ENCODE data around the gene CXXC4.

CXXC4 gene

DNA sequence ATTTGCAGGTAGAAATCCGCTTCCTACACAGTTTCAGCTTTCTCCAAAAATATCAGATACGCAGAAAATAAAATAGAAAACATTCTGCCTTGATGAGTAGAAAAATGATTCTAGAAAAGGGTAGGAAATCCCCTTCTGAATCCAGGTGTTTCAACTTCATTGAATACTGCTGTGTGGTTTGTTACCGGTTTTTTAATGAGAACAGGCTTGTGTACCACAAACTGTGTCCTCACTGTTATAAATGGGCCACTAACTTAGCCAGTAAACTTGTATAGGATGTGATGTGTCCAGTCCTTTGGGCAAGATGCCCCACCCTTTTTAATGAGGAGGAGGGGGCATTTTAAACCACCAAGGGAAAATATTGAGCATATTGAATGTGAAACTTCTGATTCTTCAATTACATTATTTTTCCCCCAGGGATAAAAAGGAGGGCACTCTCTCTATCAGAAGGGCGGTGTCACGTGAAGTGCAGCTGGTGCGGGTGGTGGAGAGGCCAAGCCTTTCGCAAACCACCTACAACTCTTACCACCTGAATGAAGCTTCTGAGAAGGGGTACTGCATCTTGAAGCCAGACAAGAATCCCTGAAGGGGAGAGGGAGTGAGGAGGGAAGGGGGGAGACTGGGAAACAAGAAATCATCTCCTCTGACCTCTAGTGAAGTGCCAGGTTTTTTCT is 4.5 kb downstream of the CXXC4 start:
- in situ Hi-C loops (cut with HindIII; ENCODE audit: low sequenced_read_pairs), result no loop called here

- in situ Hi-C loops (cut with HindIII; ENCODE audit: low sequenced_read_pairs), result no loop called here
Observed at GRCh38 chr4:104489731-104490095, 5.0 kb downstream of the CXXC4 start.

- in situ Hi-C loops (cut with HindIII; ENCODE audit: low sequenced_read_pairs), result no loop called here
Observed at GRCh38 chr4:104488151-104488550, 6.5 kb downstream of the CXXC4 start.

DNA sequence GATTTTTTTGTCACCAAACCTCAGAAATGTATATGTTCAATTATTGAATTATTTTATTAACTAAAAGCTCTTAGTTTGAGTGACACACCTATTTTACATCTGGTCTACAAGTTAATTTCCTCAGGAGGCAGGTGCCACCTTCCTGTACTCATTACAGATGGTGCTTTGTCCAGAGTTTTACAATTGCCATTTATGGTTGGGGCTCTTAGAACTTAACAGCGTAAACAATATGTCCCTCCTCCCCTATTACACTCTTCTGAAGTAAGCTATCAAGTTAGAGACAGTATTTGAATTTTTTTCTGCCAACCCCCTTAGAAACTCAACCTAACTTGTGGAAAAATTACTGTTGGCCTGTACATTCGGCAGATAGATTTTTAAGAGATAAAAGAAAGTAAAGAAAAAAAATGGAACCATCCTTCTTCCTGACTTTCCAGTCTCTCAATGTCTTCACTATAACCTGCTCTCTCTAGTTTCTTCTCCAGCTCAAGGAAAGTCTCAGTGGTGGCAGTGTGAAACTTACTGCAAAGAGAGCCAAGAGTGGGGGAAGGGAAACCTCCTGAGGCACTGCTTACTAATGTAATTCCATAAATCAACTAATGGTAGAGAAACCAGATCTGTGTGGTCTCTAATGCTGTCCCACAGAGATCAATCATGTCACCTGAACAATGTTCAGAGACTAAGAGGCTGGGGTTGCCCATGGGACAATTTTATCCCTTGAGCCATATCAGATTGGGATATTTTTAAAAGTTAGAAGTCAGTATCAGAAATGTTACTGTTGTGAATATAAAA is 7.8 kb downstream of the CXXC4 start:
- in situ Hi-C loops (cut with HindIII; ENCODE audit: low sequenced_read_pairs), result no loop called here

GRCh38 chr4:104475652-104476051 is 19.0 kb downstream of the CXXC4 start:
- in situ Hi-C loops (cut with HindIII; ENCODE audit: low sequenced_read_pairs), result no loop called here

DNA sequence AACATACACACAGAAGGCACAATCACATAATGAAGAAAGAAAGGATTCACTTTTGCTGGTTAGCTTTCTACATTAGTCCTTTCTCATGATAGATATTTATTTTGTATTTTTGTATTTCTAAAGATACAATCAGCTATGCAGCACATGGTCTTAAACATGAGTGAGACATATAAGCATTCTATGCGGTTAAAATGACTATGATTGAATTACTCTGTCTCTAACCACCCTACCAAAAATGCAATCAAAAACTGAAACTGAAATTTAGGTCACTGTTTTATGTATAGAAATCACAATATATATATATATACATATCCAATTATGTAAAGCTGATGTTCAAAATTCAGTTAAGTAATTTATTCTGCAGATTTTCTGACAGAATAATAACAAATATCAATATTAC is 21.9 kb downstream of the CXXC4 start:
- in situ Hi-C loops (cut with HindIII; ENCODE audit: low sequenced_read_pairs), result no loop called here

- in situ Hi-C loops (cut with HindIII; ENCODE audit: low sequenced_read_pairs), result no loop called here
Observed at GRCh38 chr4:104470770-104471169, 23.9 kb downstream of the CXXC4 start.

GRCh38 chr4:104469794-104470193 is 24.9 kb downstream of the CXXC4 start:
- in situ Hi-C loops (cut with HindIII; ENCODE audit: low sequenced_read_pairs), result no loop called here

- in situ Hi-C loops (cut with HindIII; ENCODE audit: low sequenced_read_pairs), result no loop called here
Observed at GRCh38 chr4:104465619-104466018, 29.1 kb downstream of the CXXC4 start.

- in situ Hi-C loops (cut with HindIII; ENCODE audit: low sequenced_read_pairs), result no loop called here
Observed at GRCh38 chr4:104465201-104465600, 29.5 kb downstream of the CXXC4 start.

DNA sequence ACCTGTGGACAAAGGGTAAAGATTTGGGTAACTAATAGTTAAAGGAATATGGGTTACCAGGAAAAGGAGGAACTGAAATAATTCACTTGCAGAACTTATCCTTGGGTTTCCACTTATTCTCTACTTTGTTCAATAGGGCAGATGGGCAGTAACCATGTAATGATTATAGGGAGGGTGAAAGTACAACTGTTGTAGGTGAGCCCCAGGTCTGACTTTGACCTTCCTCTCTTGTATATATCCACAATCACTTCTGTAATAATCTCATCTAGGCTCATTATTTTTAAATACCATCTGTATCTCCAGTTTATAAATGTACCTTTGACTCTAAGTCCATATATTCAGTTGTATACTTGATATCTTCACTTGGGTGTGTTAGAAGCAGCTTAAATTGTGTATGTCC is 32.1 kb downstream of the CXXC4 start:
- in situ Hi-C loops (cut with HindIII; ENCODE audit: low sequenced_read_pairs), result no loop called here

GRCh38 chr4:104457308-104457981 is 37.2 kb downstream of the CXXC4 start:
- in situ Hi-C loops (cut with HindIII; ENCODE audit: low sequenced_read_pairs), result no loop called here

GRCh38 chr4:104451573-104451972 is 43.1 kb downstream of the CXXC4 start:
- in situ Hi-C loops (cut with HindIII; ENCODE audit: low sequenced_read_pairs), result no loop called here

- in situ Hi-C loops (cut with HindIII; ENCODE audit: low sequenced_read_pairs), result no loop called here
Observed at GRCh38 chr4:104449537-104449936, 45.2 kb downstream of the CXXC4 start.

DNA sequence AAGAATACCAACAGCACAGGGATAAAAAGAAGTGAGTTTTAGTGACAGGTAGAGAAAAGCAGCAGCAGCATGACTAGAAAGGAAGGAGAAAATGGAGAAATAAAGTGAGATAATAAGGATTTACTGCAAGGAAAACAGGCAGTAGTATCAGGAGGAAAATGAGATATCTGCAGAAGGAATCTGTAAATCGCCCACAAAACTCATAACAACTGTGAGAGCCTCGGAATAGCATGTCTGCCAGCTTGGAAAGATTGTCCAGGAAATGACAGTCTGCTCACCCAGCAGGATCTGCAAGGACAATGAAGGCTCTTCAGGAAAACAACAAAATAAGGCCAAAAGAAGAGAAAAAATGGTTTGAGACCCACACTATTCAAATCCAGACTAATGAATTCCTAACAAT is 47.4 kb downstream of the CXXC4 start:
- in situ Hi-C loops (cut with HindIII; ENCODE audit: low sequenced_read_pairs), result no loop called here

- in situ Hi-C loops (cut with HindIII; ENCODE audit: low sequenced_read_pairs), result no loop called here
Observed at GRCh38 chr4:104446431-104447278, 48.0 kb downstream of the CXXC4 start.

- in situ Hi-C loops (cut with HindIII; ENCODE audit: low sequenced_read_pairs), result no loop called here
Observed at GRCh38 chr4:104444685-104445084, 50.0 kb downstream of the CXXC4 start.

- in situ Hi-C loops (cut with HindIII; ENCODE audit: low sequenced_read_pairs), result no loop called here
Observed at GRCh38 chr4:104436542-104436941, 58.2 kb downstream of the CXXC4 start.

DNA sequence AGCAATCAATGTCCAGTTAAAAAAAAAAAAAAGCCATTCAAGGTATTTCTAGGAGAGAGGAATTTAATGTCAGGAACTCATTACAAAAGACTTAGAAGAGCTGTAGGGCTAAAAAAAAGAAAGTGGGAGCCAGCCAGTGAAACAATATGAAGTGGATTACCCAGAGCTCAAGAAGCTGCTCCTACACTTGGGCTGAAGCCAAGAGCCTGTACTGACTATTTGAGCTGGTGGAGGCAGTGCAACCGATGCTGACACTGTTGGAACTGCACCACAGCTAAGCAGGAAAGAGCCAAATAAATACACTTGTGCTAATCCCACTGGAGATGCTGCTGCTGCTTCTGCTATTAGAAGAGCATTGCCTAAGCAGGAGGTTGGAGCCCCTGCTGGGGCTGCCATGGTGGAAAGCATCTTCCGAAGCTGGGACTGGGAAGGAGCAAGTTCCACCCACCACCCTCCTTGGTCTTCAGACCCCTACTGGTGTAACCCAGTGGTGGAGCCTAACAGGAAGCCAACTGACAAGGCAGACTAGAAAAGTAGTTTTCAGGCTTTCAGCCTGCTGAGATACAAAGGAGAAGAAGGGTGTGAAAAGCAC is 65.4 kb downstream of the CXXC4 start:
- in situ Hi-C loops (cut with HindIII; ENCODE audit: low sequenced_read_pairs), result no loop called here

GRCh38 chr4:104425948-104426347 is 68.7 kb downstream of the CXXC4 start:
- in situ Hi-C loops (cut with HindIII; ENCODE audit: low sequenced_read_pairs), result no loop called here

DNA sequence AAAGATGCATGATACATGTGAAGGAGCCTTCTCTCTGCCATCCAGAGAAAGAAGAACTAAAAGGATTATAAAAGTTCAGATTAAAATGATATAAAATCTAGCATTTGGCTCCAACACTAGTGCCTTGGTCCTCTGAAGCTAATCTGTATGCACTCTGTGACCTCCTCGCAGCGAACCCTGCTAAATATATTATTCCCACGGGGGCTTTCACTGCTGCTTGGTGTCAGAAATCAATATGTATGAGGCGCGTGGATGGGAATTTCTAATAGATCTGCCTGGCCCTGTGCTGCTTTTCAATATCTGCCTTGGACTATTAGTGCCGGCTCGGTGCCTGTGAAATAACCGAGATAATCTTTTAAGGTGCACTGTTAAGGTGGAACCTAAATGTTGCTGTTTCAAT is 69.7 kb downstream of the CXXC4 start:
- in situ Hi-C loops (cut with HindIII; ENCODE audit: low sequenced_read_pairs), result no loop called here
